Gastroesophageal sphincter (tissue), 2 donors: ENCODE data around the gene MYOM1.

Experiments used
- POLR2A ChIP-seq, 2 donors: fragments of 450-650 bp; IDR thresholded peaks; one replicate each; pipeline ENCODE4 v1.6.1; 2017; ENCODE audit warnings: antibody characterized with exemption in 2 of 2, mild to moderate bottlenecking in 2 of 2, moderate library complexity in 1 of 2
- POLR2AphosphoS5 ChIP-seq: sonication (generic); formaldehyde crosslinking; IDR thresholded peaks from one replicate; pipeline ENCODE4 v1.6.1; 2017; ENCODE audit warnings: antibody characterized with exemption

DNA sequence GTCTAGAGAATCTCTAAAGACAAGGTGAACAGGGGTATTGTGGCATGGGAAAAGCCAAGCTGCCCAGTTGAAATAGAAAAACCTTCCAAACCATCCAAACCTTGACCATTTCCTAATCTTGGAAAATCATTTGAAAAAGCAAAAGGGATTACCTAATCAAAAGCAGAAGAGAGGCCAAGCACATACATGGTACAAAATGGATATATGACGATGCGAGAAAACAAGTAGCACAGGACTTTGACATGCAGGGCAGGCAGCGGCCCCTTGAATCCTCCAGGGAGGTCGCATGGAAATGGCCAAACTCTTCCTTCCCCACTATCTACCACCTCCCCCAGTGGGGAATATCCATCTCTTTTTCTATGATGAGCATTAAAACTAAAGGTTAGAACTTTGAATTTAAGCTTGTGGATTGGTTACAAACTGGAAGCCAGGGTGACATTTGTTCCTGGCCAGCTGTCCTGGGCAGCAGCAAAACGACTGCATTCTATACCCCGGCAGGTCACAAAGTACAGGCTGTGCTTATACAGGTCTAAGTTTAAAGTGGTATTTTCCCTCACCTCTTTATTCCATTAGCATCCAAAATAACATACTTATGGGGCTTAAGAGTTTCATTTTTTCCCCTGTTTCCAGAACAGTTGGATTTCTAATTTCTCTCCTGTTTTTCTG lies 24.7 kb downstream of the MYOM1 start:
- no peak for TF ChIP-seq POLR2AphosphoS5
- no peak for TF ChIP-seq POLR2A (IDR thresholded peaks at IDR 0.05)
